ENCODE results near the gene CPE. TPM values are rescaled to one million over a fixed set of nuclear protein-coding genes. Genes with fewer than 3 reads are reported as not detected.
"Not testable (repeated sequence)": the region's sequence is repeated elsewhere in the genome, so short reads cannot be mapped to it uniquely, and the experiment has no call there.

The CPE gene
- total RNA-seq, 1 donor from 2014 or later, result 10.7 TPM

DNA sequence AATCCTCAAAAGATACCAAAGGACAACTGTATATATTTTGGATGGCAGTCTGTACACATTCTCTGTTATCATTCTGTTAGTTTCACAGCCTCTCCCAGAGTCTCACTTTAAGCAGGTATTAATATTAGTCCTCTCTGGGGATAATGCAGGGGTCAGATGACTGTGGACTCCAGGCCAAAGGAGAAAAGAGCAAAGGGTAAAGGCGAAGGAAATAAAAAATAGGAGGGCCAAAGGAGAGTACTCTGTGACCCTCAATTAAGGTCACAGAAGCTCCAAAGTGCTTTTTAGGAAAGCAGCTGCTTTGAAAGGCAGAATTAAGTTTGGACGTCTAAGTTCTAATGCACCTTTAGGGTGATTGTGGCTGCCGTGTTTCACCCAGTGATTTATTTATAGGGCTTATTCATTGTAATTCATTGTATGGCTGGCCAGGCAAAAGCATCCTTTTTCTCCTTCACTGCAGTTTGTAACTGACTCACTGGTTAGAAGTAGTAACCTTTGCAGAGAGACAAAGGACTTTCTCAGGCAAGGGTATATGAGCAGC lies 43.6 kb upstream of the CPE start:
- TF ChIP-seq, protein P1, sequence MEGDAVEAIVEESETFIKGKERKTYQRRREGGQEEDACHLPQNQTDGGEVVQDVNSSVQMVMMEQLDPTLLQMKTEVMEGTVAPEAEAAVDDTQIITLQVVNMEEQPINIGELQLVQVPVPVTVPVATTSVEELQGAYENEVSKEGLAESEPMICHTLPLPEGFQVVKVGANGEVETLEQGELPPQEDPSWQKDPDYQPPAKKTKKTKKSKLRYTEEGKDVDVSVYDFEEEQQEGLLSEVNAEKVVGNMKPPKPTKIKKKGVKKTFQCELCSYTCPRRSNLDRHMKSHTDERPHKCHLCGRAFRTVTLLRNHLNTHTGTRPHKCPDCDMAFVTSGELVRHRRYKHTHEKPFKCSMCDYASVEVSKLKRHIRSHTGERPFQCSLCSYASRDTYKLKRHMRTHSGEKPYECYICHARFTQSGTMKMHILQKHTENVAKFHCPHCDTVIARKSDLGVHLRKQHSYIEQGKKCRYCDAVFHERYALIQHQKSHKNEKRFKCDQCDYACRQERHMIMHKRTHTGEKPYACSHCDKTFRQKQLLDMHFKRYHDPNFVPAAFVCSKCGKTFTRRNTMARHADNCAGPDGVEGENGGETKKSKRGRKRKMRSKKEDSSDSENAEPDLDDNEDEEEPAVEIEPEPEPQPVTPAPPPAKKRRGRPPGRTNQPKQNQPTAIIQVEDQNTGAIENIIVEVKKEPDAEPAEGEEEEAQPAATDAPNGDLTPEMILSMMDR (conservative IDR thresholded peaks at IDR 0.05; ENCODE audit: low read depth, low read length), result no peak
- H3K4me3 ChIP-seq (ENCODE audit: low read depth, low read length), result no peak overlapping the region
- no peak for DNase-seq (ENCODE audit: low read depth)

DNA sequence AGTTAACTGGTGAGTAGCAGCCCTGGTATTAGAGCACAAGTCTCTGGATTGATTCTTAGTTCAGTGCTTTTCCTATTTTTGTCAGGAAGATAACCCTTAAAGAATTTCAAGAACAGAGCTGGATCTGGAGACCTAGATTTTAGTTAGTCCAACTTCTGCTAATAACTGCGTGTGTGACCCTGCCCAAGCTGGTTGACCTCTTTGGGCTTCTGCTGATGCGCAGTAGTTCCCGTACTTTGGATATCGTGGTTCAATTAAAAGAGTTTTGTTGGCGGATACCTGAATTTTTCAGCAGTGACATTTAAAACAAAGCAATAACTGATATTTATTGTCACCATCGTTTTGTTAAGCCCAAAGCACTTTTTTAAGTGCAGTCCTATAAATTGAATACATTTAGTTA lies 42.1 kb upstream of the CPE start:
- no peak overlapping the region for H3K4me3 ChIP-seq (ENCODE audit: low read depth, low read length)
- DNase-seq (ENCODE audit: low read depth), result no peak
- TF ChIP-seq, protein P1 (conservative IDR thresholded peaks at IDR 0.05; ENCODE audit: low read depth, low read length), result no peak

DNA sequence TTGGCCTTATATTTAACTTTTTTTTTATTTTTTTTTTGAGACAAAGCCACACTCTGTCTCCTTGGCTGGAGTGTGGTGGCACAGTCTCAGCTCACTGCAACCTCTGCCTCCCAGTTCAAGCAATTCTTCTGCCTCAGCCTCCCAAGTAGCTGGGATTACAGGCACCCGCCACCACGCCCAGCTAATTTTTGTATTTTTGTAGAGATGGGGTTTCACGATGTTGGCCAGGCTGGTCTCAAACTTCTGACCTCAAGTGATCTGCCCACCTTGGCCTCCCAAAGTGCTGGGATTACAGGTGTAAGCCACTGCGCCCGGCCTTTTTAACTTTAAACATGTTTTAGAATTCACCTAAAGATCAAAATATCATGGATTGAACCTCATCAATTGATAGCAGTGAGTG lies 36.5 kb upstream of the CPE start:
- not testable (repeated sequence) for DNase-seq (ENCODE audit: low read depth); H3K4me3 ChIP-seq (ENCODE audit: low read depth, low read length)

DNA sequence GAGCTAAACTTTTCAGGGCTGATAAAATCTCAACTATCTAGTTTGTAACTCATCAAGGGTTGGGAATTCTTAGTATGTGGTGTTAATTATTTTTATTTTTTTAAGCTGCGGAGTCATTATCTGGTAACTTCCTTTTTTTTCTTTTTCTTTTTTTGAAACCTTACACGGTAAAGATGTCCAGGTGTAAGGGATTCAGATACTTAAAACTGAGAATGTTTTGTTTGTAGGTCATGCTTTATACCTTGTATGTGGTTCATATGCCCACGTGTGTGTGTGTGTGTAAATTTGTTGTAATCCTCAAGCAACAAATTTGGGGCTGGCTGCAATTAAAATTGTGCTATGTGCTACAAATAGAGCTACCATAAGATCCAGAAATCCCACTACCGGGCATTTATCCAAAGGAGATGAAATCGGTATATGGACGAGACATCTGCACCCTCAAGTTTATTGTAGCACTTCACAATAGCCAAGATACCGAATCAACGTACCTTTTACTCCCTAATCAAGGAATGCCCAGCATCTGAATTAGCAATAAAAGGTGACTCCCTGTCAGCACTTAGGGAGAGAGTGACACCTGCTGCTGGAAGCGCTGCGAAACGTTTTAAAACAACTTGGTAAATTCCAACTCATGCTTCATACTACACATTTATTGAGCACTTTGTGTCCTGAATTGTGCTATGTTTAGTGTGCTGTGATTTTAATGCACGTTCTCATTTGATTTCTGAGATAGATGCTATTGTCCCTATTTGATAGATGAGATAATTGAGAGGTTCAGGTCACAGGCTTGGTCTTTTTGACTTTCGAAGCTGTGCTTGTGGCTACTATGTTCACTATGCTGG lies 35.2 kb upstream of the CPE start:
- no peak for DNase-seq (ENCODE audit: low read depth)
- TF ChIP-seq, protein P1 (conservative IDR thresholded peaks at IDR 0.05; ENCODE audit: low read depth, low read length), result peak; percentile 53
- no peak overlapping the region for H3K4me3 ChIP-seq (ENCODE audit: low read depth, low read length)

DNA sequence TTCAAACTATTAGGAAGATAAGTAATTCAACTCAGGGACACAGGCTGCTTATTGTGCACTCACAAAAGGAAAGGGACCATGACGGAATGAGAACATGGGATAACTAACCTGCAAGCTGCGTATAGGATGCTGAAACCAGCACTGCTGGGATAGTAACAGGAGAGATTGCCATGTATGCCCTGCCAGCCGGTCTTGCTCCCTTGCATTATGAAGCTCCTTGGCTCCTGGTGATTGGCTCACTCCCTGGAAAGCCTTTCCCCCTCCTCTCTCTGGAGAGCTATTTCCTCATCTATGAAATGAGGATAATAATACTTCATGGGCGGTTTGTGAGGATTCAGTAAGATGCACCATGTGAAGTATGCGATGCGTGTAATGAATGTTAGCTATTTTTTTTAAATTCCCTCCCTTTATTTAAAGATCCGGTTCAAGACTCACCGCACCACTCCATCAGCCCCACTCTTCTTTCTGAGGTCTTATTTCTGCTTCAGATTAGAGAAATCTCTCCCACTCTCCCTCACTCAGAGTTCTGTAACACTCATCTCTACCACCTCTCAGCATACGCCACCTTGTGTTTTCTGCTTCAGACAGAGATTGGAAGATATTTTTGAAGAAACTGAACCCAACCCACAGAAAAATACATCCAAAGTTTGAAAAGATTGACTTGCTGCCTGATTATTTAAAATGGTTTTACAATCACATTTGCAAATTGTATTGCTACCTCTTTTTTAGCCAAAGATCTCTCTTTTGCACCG lies 33.0 kb upstream of the CPE start:
- TF ChIP-seq, protein P1 (conservative IDR thresholded peaks at IDR 0.05; ENCODE audit: low read depth, low read length), result peak; percentile 36
- DNase-seq (ENCODE audit: low read depth), result no peak
- H3K4me3 ChIP-seq (ENCODE audit: low read depth, low read length), result no peak overlapping the region

DNA sequence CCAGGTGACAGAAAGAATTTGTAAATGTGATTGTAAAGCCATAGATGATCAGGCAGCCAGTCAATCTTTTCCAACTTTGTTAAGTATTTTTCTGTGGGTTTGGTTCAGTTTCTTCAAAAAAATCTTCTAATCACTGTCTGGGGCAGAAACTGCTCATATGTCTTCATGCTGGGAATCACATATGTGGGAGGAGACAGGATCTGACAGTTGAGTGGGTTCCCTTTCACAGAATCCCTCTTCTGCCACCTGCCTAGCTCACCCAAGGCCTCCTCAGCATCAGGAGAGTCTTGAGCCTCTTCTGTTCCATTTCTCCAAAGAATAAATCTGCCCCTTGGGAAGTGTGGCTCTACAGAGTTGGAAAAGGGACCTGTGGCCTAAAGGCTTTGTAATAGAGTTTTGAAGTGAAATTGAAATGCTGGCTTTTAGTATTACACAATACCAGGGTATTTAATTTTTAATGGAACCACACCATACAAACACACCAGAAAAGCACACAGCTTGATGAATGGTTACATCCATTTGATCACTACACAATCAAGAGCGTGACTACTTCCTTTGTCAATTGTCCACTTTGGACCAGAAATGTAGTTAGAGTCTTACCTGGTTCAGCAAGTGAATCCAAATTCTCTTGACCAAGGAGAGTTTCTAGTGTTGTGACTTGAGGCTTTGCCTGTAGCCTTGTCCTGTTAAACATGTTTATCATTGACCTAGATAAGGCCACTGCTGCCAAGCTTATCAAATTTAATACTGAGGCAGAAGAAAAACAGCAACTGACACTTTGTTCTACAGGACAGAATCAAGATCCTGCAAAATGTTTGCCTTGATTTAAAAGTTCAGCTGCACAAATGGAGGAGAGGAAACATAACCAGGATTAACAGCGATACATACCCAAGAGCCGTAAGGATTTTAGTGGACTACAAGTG lies 30.9 kb upstream of the CPE start:
- DNase-seq (ENCODE audit: low read depth), result no peak
- TF ChIP-seq, protein P1 (conservative IDR thresholded peaks at IDR 0.05; ENCODE audit: low read depth, low read length), result no peak
- H3K4me3 ChIP-seq (ENCODE audit: low read depth, low read length), result no peak overlapping the region
